HEK293 (cell line): Measurements from ENCODE around the gene HOMER1.

Experiments used
- CTCF ChIP-seq: fragments of 450-650 bp; formaldehyde crosslinking; IDR thresholded peaks from 2 replicates; pipeline ENCODE4 v1.5.1; 2016; ENCODE audit warnings: missing biosample characterization, missing genetic modification characterization
- ELK4 ChIP-seq: IDR thresholded peaks from 2 replicates; pipeline ENCODE4 v1.6.1; 2011; ENCODE audit warnings: mild to moderate bottlenecking, low read depth, low read length, borderline replicate concordance
- KLF10 ChIP-seq: fragments of 450-650 bp; IDR thresholded peaks from 2 replicates; pipeline ENCODE4 v1.5.1; 2018; ENCODE audit warnings: missing biosample characterization, mild to moderate bottlenecking, missing genetic modification characterization
- MZF1 ChIP-seq: fragments of 450-650 bp; formaldehyde crosslinking; IDR thresholded peaks from 2 replicates; pipeline ENCODE4 v1.5.1; 2017; ENCODE audit warnings: missing biosample characterization, missing genetic modification characterization, borderline replicate concordance
- PBX3 ChIP-seq: sonication (generic); formaldehyde crosslinking; IDR thresholded peaks from 2 replicates; pipeline ENCODE4 v1.8.1; 2022; ENCODE audit warnings: mild to moderate bottlenecking, moderate library complexity, missing genetic modification reagents
- TCF7L2 ChIP-seq: IDR thresholded peaks from 2 replicates; pipeline ENCODE4 v1.6.1; 2011; ENCODE audit warnings: low read depth, mild to moderate bottlenecking, inconsistent platforms, low read length, moderate library complexity, borderline replicate concordance
- ZBTB44 ChIP-seq: fragments of 450-650 bp; IDR thresholded peaks from 2 replicates; pipeline ENCODE4 v1.5.1; 2018; ENCODE audit warnings: missing biosample characterization, mild to moderate bottlenecking, missing genetic modification characterization
- ZFP41 ChIP-seq: fragments of 450-650 bp; formaldehyde crosslinking; IDR thresholded peaks from 2 replicates; pipeline ENCODE4 v1.5.1; 2016; ENCODE audit warnings: missing biosample characterization, missing genetic modification characterization, borderline replicate concordance
- ZNF133 ChIP-seq: fragments of 450-650 bp; formaldehyde crosslinking; IDR thresholded peaks from 2 replicates; pipeline ENCODE4 v1.5.1; 2016; ENCODE audit warnings: missing biosample characterization, missing genetic modification characterization
- ZNF138 ChIP-seq: fragments of 450-650 bp; formaldehyde crosslinking; IDR thresholded peaks from 2 replicates; pipeline ENCODE4 v1.5.1; 2016; ENCODE audit warnings: missing biosample characterization, missing genetic modification characterization, borderline replicate concordance
- ZNF169 ChIP-seq: fragments of 450-650 bp; formaldehyde crosslinking; IDR thresholded peaks from 2 replicates; pipeline ENCODE4 v1.5.1; 2016; ENCODE audit warnings: missing biosample characterization, missing genetic modification characterization
- ZNF174 ChIP-seq: fragments of 450-650 bp; formaldehyde crosslinking; IDR thresholded peaks from 2 replicates; pipeline ENCODE4 v1.5.0; 2017; ENCODE audit warnings: missing biosample characterization, mild to moderate bottlenecking, missing genetic modification characterization
- ZNF544 ChIP-seq: fragments of 450-650 bp; formaldehyde crosslinking; IDR thresholded peaks from 2 replicates; pipeline ENCODE4 v1.5.0; 2017; ENCODE audit warnings: missing biosample characterization, missing genetic modification characterization
- ZNF560 ChIP-seq: fragments of 450-650 bp; formaldehyde crosslinking; IDR thresholded peaks from 2 replicates; pipeline ENCODE4 v1.5.1; 2017; ENCODE audit warnings: missing biosample characterization, missing genetic modification characterization, borderline replicate concordance

GRCh38 chr5:79357398-79357797 is 156.5 kb downstream of the HOMER1 start:
- no peak for TF ChIP-seq KLF10 (tag by site-specific recombination)
- TF ChIP-seq ZNF138 (tag by site-specific recombination) = no peak
- no peak for TF ChIP-seq ZNF560 (tag by site-specific recombination)
- no peak for TF ChIP-seq ELK4
- no peak for TF ChIP-seq CTCF
- no peak for TF ChIP-seq ZBTB44 (tag by site-specific recombination)
- TF ChIP-seq PBX3 = no peak
- TF ChIP-seq TCF7L2 = no peak
- no peak for TF ChIP-seq ZNF133 (tag by site-specific recombination)
- TF ChIP-seq ZNF174 (tag by site-specific recombination) = no peak
- TF ChIP-seq ZNF544 (tag by site-specific recombination) = no peak
- no peak for TF ChIP-seq MZF1
- TF ChIP-seq ZFP41 (tag by site-specific recombination) = no peak
- no peak for TF ChIP-seq ZNF169 (tag by site-specific recombination)
